K562 (cell line): ENCODE measurements around the gene LRRC61. TPM values are rescaled to one million over a fixed set of nuclear protein-coding genes. Genes with fewer than 3 reads are reported as not detected.

ENCODE experiments used
- E2F4 ChIP-seq: sonication (generic); formaldehyde crosslinking; IDR thresholded peaks from 2 replicates; pipeline ENCODE4 v1.8.0; 2022; ENCODE audit warnings: mild to moderate bottlenecking, low read depth, missing genetic modification reagents
- E2F8 ChIP-seq: fragments of 450-650 bp; IDR thresholded peaks from 2 replicates; pipeline ENCODE4 v1.7.1; 2018; ENCODE audit warnings: mild to moderate bottlenecking, low read depth; ENCODE audit not compliant: partially characterized antibody
- KAT7 ChIP-seq: sonication (generic); formaldehyde crosslinking; IDR thresholded peaks from 2 replicates; pipeline ENCODE4 v1.8.0; 2022; ENCODE audit warnings: missing genetic modification reagents, mild to moderate bottlenecking, borderline replicate concordance
- KDM4B ChIP-seq, 2 experiments: fragments of 450-650 bp in 1 of 2; sonication (generic) in 1 of 2; IDR thresholded peaks; 2 replicates each; pipeline ENCODE4 v1.6.1; 2016 to 2017; ENCODE audit warnings: borderline replicate concordance in 2 of 2, antibody characterized with exemption in 1 of 2, low read depth in 1 of 2, mild to moderate bottlenecking in 1 of 2
- MAX ChIP-seq: sonication (generic); formaldehyde crosslinking; IDR thresholded peaks from 2 replicates; pipeline ENCODE4 v1.9.0; 2022; ENCODE audit warnings: mild to moderate bottlenecking, missing genetic modification reagents
- MCM2 ChIP-seq: fragments of 450-650 bp; IDR thresholded peaks from 2 replicates; pipeline ENCODE4 v1.6.1; 2017; ENCODE audit warnings: low read depth, mild to moderate bottlenecking
- MEIS2 ChIP-seq: fragments of 450-650 bp; IDR thresholded peaks from 2 replicates; pipeline ENCODE4 v1.6.1; 2014; ENCODE audit warnings: mild to moderate bottlenecking; ENCODE audit not compliant: partially characterized antibody
- NCOA1 ChIP-seq: fragments of 450-650 bp; IDR thresholded peaks from 2 replicates; pipeline ENCODE4 v1.6.1; 2016; ENCODE audit warnings: low read depth
- PKNOX1 ChIP-seq: fragments of 450-650 bp; IDR thresholded peaks from 2 replicates; pipeline ENCODE4 v1.6.1; 2016
- POLR2AphosphoS2 ChIP-seq: IDR thresholded peaks from 2 replicates; pipeline ENCODE4 v1.6.1; 2012; ENCODE audit warnings: low read length, improper control_type of control experiment
- POLR2B ChIP-seq: fragments of 450-650 bp; IDR thresholded peaks from 2 replicates; pipeline ENCODE4 v1.6.1; 2018; ENCODE audit warnings: low read depth; ENCODE audit not compliant: partially characterized antibody
- POLR2G ChIP-seq: fragments of 200-400 bp; formaldehyde crosslinking; IDR thresholded peaks from 2 replicates; pipeline ENCODE4 v1.6.1; 2017; ENCODE audit warnings: low read depth, mild to moderate bottlenecking, antibody characterized with exemption, low read length, moderate library complexity
- POLR3G ChIP-seq: IDR thresholded peaks from 2 replicates; pipeline ENCODE4 v1.6.1; 2011; ENCODE audit not compliant: insufficient read length, insufficient replicate concordance; ENCODE audit errors: extremely low read depth
- RBM34 ChIP-seq: fragments of 200-400 bp; formaldehyde crosslinking; IDR thresholded peaks from 2 replicates; pipeline ENCODE4 v1.6.1; 2018; ENCODE audit warnings: low read length, borderline replicate concordance; ENCODE audit not compliant: insufficient read depth
- SMARCC2 ChIP-seq: fragments of 450-650 bp; IDR thresholded peaks from 2 replicates; pipeline ENCODE4 v1.6.1; 2017; ENCODE audit warnings: antibody characterized with exemption, moderate library complexity, mild to moderate bottlenecking, low read depth
- SPI1 ChIP-seq: IDR thresholded peaks from 2 replicates; pipeline ENCODE4 v1.6.1; 2011; ENCODE audit warnings: low read depth, low read length, control low read depth, borderline replicate concordance
- TSC22D4 ChIP-seq: fragments of 450-650 bp; IDR thresholded peaks from 2 replicates; pipeline ENCODE4 v1.6.1; 2016; ENCODE audit warnings: missing genetic modification characterization, missing biosample characterization, control low read depth
- ZNF511 ChIP-seq: sonication (generic); formaldehyde crosslinking; IDR thresholded peaks from 2 replicates; pipeline ENCODE4 v1.8.0; 2022; ENCODE audit warnings: mild to moderate bottlenecking, missing genetic modification reagents
- ZNF512 ChIP-seq: IDR thresholded peaks from 2 replicates; pipeline ENCODE4 v1.6.1; 2016; ENCODE audit warnings: missing genetic modification characterization, missing compliant biosample characterization
- polyA plus RNA-seq, 8 experiments: library from polyadenylated mRNA; depleted of rRNA in 4 of 8; stranded (reverse) in 5 of 8; unstranded in 3 of 8; fragments of >200 nt; fragmentation: Nextera tagmentation in 2 of 8; fragmentation: Illumina TruSeq in 1 of 8; extraction: Ambion mirVana in 2 of 8; extraction: Trizol in 1 of 8; gene quantifications; 2 replicates each; pipeline versions ENCODE4 v1.2.1 to v1.2.3, GENCODE V29; 2011 to 2014; ENCODE audit warnings: inconsistent platforms in 1 of 8, missing spikeins in 1 of 8
- total RNA-seq, 7 experiments: library from RNA; depleted of rRNA in 6 of 7; stranded (reverse); fragments of >200 nt in 6 of 7; fragmentation: Illumina TruSeq in 2 of 7; extraction: Trizol in 2 of 7; gene quantifications; 2 replicates each; pipeline versions ENCODE4 v1.2.1 to v1.2.3, GENCODE V29; 2011 to 2021; ENCODE audit warnings: low replicate concordance in 1 of 7

Gene LRRC61
- total and polyA plus RNA-seq, 9 of the 15 experiments (the other 6 are each of a cell fraction or from before 2014, with no cell fraction given), result 1.3 to 55.2 (median 35.2) TPM

- TF ChIP-seq SPI1, result no peak
- TF ChIP-seq MEIS2, result peak; percentile 34
- 0 out of 2 replicates have a peak, but pooled peaks have one; percentile 27 for TF ChIP-seq MAX (CRISPR knock-in tag)
- TF ChIP-seq RBM34, result no peak
- no peak for TF ChIP-seq ZNF512 (tag)
- no peak for TF ChIP-seq KAT7 (CRISPR knock-in tag)
- TF ChIP-seq E2F8, result peak; percentile 17
- peak; percentile 14 for TF ChIP-seq POLR2B
- peak; percentile 61 for TF ChIP-seq POLR2G
- peak; percentile 62; the same call in 1 of the 2 replicates for TF ChIP-seq POLR2AphosphoS2
- TF ChIP-seq PKNOX1, result peak; percentile 66; the same call in 1 of the 2 replicates
- no peak for TF ChIP-seq KDM4B (IDR thresholded peaks at IDR 0.05; ENCODE audit: borderline replicate concordance in 2 of 2, low read depth in 1 of 2)
- TF ChIP-seq TSC22D4 (tag), result no peak
- no peak for TF ChIP-seq NCOA1
- TF ChIP-seq MCM2, result no peak
- TF ChIP-seq SMARCC2, result no peak
- no peak for TF ChIP-seq ZNF511
- no peak for TF ChIP-seq POLR3G
- TF ChIP-seq E2F4, result peak; percentile 53; the same call in 1 of the 2 replicates
Measured at GRCh38 chr7:150373049-150373801, 50.1 kb downstream of the LRRC61 start (continued).
